Hypothalamus (tissue), 51 donors: ENCODE data around the gene ELMO1.

Experiments used
- DNase-seq, 51 donors: peaks; one replicate each; lab custom pipeline; 2025; lab: John Stamatoyannopoulos, UW

The ELMO1 gene

DNA sequence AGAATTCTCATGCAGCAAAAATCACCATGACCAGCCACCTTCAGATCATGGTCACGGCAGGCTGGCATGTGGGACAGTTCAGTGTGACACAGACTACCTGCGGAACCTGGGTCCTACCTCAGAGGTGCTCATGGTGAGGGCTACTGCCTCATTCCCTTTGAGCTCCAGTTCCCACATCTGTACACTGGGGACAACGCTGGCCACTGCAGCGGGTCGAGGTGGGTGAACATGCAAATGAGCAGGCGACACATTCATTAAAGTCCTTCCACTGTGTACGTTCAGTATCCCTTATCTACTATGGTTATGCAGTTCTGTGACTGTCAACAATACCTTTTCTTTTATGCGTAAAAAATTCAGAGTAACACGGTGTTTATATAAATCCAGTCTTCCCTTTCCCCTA is 505.7 kb downstream of the ELMO1 start:
- no peak for DNase-seq

DNA sequence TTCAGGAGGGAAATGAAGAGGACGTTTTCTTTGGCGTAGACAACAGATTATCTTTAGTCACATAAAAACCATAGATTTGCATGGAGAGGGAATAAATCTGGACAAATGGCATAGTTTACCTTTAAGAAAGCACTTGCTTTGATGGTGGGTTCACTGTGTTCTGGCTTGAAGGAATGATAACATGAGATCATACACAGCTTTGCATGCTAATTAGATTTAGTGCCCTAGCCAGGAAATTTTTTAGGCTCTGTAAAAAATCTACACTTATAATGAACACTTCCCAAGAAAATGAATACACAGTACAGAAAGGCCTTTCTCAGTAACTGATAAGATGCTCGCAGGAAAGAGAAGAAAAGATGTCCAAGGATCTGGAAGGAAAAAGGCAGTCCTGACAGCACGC is 506.1 kb downstream of the ELMO1 start:
- no peak for DNase-seq

DNA sequence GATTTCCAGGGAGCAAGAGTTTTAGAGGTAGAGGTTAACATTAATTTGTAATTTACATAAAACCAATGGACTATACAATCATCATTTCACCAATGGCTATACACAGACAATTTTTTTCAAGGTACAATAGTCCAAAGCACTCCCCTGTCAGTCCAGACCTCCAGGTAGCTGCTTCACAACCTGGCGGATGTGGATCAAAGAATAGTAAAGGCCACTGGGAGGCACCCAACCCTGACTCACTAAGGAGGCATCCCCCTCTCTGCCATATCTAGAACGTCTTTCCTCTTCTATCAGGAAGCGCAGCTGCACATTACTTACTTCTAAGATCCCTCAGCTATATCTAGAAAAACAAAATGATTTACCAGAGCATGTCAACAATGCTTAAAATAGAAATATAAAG is 506.6 kb downstream of the ELMO1 start:
- DNase-seq = no peak

DNA sequence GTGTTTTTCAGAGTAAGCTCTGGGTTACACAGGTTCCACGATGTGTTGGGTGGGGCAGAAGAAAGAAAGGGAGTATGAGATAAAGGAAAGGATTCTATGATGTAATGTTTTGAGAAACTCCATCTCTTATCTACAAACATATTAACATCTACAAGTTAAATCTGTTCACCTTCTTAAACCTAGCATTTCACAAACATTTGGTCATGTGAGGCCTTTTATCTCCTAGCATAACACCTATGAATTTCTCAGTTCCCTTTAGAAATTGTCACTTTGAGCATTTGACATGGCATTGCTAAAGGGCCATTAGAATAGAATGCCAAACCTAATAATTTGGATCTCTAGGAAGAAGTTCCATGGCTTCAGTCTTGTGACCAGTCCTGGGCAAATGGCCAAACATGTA is 507.3 kb downstream of the ELMO1 start:
- DNase-seq = no peak

DNA sequence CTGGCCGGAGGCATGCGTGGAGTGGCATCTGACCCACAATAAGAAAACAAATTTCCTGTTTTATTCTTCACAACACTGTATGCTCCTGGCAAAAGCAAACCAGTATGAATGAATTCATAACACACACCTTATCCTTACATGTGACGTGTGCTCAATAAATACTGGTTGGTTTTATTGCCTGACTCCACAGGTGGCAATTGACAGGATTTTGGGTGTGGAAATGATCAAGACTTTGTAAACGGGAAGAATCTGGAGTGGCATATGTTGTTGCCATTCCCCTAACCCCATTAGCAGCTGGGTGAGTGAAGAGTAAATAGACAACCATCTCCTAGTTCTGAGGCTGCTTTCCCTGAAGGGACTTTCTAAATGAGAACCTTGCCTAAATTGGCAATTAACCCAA is 508.8 kb downstream of the ELMO1 start:
- no peak for DNase-seq

DNA sequence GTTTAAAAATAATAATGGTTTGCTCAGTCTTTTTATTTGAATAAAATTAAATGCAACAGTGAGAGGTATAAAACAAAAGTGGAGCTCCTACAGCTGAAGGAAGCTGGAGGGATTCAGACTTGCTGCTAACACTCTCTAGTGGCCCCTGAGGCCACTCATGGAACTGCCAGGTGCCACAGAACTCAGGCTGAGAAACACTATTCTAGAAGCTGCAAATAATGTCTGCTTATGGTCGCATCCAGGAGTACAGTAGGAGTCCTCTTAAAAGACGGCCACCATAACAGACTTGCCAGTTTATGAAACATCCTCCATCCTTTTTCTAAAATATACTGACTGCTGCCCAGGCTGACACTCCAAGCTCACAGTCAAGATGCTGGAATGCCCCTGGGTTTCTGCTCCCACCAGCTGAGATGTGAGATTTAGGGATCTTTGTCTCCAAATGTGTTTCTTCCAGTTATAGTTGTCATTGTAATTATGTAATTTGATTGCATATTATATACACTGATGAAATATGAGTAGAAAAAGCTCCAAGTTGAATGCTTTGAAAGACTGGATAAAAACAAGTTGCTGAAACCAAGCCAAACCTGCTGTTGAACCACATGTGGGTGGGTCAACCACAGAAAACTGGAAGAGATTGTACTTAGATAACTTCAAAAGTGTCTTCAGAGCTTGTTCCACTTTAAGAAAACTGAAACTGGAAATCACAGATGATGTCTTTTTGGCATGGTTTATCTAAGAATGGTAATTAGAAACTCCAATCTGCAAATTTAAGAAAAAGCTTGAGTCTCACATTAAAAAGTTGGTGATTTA is 510.7 kb downstream of the ELMO1 start:
- DNase-seq = no peak

DNA sequence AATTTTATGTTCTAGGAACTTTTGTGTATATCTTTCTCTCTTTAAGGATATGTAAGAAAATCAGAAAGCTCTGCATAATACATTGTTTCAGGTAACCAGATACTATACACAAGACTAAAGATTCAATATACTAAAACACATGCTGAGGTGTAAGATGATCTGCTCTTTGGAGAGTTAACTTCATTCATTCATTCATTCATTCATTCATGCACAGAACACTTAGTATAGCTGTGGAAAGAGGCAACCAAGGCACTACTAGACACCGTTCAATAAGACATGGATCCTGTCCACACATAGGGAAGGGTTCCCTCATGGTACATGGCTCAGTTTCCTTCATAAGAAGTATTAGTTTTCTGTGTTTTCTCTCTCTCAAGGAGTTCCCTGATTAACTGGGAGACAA is 516.8 kb downstream of the ELMO1 start:
- no peak for DNase-seq

DNA sequence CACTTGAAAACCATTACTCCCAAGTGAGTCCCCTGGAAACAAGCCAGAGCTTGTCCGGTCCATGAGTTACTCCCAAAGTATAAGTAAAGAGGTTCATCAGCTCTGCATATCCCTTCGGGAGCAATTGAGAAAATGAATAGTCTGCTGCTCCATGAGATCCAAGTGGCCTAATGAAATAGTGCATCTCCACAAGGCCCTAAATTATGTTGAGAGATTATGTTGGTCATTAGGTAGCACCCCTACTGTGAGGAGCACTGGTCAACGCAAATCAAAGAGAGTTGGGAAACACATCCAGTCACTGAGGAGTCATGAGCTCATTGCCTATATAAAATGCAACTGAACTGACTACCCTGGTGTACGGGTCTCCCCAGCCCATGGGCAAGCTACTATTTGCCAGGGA is 518.9 kb downstream of the ELMO1 start:
- no peak for DNase-seq

DNA sequence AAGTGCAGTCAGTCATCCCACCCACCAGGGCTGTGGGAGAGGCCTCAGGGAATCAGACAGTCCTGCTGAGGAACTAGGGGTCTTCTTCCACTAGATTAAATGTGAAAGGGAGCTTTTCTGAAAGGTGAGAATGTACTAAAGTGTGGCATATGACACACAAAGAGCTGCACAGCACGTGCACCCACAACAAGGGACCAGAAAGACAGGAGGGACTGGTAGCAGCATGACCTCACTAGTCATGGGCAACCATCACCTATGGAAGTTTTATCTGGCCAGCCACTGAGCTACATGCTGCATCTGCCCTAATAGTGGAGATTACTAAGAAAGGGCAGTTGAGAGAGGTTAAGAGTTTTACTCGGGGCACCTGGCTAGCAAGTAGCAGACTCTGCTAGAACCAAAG is 519.9 kb downstream of the ELMO1 start:
- no peak for DNase-seq

DNA sequence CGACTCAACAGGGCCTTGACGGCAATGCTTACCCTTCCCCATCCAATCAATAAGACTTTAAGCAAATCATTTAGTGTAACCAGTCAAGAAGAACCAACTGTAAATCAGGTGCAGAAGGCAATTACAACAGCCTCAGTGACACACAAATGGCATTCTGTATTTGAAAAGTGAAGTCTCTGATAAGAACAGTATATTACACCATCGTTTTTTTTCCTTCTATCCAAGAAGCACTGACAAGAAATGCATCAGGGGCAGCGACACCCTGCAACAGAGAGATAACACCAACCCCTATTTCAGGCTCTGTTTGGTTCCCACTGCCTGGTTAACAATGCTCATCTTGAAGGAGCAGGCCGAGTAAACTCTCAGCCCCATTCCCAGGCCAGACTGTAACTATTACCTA is 520.4 kb downstream of the ELMO1 start:
- DNase-seq = no peak

DNA sequence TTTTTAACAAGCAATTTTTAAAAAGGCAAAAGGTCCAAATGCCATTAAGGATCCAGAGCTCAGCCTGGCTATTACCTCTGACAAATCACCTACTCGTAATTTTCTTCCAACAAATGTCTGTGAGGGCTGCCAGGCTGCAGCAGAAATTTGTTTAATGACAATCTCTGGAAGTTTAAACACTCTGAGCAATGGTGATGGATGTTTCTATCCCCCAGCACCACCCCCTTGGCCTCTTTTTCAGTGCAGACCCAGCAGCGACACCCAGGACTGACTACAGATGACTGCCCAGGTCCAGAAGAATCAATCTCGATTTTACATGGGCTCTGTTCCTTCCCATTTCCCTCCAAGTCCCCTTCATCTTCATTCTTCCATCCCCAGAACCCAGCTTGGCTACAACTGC is 523.0 kb downstream of the ELMO1 start:
- no peak for DNase-seq

DNA sequence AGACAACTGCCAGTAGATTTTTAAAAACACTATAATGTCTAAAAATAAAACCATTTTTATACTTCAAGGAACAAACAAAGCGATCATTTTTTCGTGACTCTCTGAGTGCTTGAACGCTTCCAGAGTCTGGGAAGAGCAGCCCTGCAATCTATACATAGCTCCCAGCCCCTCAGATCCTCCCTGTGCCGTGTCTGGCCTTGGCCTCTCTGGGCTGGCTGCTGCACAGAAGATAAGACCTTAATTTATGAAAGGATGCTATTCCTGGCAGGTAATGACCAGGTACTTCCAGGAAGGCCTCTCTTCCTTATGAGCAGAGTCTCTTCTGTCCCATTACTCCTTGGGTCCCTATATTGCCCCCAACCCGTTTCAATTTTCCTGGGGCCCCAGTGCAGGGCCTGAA is 523.5 kb downstream of the ELMO1 start:
- DNase-seq = no peak

DNA sequence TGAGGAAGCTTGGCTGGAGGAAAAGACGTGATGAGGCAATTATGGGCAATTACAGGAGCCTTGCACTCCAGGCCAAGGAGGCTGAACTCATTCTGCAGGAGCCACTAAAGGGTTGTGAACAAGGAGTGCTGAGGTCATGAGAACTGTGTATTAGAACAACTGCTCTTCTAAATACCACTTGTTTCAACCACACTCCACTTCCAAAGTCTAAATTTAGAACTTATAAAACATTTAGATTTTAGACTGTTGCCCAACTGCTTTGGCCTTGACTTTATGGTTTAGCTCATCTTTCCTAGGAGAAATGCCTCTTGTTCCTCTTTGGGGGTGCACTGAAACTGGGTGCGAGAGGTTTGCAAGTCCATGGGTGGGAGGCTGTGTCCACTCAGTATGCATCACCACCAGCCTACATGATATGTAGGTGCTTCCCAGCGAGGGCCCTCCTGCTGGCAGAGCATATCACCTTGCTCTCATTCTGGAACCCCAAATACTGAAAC is 524.7 kb downstream of the ELMO1 start:
- no peak for DNase-seq

DNA sequence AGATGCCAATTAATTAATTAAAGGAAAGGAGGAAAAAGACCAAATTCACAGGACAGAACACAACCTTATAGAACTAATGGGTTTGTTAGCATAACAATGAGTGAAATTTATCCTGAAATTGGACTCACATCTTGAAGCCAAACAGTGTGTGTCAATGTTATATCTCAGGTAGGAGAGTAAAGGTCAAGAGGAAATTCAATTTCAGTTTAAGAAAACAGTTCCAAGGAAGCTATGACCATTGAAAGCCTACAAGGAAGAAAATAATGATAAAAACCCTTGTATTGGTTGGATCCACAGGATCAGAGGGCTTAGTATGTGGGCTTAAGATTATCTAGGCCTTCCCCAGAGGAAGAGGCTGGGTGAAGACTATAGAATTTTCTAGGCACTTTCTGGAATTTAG is 525.5 kb downstream of the ELMO1 start:
- DNase-seq = no peak

DNA sequence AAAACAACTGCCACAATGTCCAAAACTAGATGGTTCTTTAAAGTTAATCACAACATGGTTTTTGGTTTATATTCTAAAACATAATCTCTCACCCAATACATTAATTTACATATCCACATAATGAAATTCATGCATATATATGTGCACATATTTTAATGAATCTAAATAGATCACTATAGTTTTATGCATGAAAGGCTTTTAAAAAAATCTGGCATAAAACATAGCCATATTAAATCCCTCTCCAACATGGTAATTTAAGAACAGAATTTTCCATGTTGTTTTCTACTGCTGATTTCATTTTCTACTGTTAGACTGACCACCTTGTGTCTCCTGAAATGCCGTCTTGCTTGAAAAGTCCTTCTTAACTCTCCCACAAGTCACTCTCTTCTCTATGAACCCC is 528.2 kb downstream of the ELMO1 start:
- no peak for DNase-seq

DNA sequence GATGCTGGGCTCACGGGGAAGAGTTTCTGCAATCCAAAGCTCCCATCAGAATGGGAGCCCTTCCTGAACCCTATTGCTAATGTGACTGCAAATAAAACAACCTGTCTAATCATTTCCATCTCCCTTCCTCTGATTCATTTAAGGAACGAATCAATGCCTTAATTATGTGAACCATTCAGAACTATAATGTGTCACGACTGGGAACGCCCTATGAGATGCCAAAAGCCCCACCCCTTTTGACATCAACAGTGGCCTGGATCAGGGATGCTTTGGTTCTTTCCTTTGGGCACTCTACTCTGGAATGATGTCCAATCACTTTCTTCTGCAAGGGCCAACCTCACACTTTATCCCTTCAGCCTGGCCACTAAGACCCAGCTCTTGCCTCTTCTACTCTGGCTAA is 528.9 kb downstream of the ELMO1 start:
- no peak for DNase-seq

DNA sequence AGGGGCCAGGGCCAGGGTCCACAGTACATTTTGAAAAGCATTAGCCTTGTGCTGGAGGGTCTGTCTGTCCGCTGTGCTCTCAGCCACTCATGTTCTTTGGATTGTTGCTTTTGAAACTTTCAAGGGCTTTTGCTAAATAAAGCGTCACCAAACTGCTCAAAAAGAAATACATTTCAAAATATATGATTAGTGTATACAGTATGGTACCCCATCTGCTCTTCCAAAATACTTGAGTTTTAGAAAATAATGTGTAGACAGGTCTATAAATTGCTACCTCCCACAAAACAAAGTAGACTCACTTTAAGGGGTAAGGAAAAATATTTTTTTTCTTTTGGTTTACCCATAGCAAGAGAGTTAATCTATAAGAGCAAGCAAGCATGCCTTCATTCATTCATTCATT is 530.1 kb downstream of the ELMO1 start:
- DNase-seq = no peak

DNA sequence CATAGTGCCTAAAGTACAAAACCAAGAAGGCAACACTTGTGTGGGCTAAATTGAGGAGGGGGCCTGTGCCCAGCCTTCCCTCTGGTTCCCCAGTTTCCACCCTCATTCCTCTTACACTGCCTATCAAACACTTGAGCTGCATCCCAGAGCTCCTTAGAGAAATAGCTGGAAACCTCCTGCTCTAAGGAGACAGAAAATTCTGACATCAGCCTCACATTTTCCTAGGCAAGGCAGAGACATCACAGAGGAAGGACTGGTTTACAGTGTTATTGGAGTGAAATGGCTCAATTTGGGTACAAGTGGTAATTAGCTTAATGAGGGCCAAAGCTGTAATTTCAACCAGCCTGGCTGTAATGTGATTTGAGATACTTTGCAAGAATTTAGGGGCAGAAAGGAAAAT is 532.0 kb downstream of the ELMO1 start:
- no peak for DNase-seq

DNA sequence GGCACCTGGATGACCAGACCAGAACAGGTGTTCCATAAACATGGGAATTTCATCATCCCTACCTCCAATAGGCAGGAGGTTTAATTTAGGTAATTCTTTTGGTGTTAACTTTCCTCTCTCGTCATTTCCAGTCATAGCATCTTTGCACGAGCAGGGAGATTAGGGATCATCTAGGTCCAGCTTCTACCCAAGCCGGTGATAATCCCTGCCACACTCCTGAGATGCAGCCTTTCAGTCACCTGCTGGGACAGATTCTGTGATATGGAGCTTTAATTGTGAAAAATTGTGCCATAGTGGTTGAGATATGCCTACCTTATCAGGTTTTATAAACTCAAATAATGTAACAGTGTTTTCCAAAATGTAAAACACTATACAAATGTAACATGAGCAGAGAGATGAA is 532.5 kb downstream of the ELMO1 start:
- DNase-seq = no peak

DNA sequence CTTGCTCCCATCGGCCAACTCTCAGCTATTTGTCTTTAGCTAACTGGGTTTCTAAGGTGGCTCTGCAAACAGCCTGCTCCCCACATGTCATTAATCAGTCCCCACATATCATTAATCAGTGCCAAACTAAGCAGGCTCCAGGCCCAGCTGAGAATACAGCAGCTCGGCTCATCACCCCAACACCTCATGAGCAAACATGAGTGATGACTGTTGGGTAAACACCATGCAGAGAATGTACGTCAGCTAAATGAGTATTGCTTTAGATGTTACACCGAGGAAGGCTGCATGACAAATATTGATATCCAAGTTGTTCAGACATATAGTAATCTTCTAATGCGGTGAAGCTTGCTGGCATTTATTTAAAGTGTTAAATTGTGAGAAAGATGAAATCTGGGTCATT is 536.9 kb downstream of the ELMO1 start:
- no peak for DNase-seq

DNA sequence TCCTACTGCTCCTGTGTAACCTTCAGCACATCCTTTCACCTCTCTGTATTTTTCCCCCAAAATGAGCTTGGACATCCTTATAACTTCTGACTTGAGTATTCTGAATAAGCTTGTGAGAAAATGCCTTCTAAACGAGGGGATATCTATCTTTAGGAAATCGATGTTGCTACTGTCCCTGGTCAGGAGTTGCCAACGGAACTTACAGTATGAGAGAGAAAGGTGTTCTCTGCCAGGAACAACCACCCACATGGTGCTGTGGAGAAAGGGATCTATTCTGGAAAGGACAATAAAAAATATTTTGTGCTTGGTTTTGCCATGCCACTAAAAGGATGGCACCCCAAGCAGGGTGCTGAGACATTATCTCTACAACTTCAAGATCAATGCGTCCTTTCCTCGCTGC is 537.8 kb downstream of the ELMO1 start:
- DNase-seq = no peak

DNA sequence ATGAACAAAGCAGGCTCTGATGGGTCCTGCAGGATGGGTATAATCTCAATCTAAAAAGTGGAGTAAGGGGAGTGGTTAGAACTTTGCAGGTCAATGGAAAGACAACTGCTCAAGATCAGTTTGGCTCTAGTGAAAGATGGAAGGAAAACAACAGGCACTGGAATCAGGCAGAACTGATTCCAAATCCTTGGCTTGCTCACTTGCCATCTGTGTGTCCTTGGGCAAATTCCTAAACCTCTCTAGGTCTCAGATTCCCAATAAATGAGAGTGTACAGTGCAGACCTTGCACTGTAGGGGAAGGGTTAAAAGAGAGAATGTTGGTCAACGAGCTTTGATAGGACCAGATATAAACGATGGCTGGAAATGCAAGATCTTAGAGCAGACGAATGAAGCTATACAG is 538.3 kb downstream of the ELMO1 start:
- DNase-seq = no peak
